ENCODE data around the gene CEBPA.

DNA sequence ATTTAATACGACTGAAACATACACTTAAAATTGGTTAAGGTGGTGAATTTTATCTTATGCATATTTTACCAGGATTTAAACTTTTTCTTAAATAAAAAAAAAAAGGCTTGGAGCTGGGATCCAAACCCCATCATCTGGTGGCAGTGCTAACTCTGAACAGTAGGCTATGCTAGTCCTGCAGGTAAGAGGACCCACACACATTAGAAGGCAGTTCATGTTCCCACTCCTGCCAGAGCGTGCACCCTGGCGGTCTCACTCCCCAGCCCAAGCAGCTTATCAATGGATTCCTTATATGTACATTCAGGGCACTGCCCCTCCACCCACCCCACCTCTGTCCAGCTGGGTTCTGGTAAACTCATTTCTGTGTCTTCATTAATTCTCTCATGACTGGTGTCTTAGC, 31.3 kb upstream of the CEBPA start:
- TF ChIP-seq POLR2A (IDR thresholded peaks at IDR 0.05): no peak
- TF ChIP-seq, protein P1, sequence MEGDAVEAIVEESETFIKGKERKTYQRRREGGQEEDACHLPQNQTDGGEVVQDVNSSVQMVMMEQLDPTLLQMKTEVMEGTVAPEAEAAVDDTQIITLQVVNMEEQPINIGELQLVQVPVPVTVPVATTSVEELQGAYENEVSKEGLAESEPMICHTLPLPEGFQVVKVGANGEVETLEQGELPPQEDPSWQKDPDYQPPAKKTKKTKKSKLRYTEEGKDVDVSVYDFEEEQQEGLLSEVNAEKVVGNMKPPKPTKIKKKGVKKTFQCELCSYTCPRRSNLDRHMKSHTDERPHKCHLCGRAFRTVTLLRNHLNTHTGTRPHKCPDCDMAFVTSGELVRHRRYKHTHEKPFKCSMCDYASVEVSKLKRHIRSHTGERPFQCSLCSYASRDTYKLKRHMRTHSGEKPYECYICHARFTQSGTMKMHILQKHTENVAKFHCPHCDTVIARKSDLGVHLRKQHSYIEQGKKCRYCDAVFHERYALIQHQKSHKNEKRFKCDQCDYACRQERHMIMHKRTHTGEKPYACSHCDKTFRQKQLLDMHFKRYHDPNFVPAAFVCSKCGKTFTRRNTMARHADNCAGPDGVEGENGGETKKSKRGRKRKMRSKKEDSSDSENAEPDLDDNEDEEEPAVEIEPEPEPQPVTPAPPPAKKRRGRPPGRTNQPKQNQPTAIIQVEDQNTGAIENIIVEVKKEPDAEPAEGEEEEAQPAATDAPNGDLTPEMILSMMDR (IDR thresholded peaks at IDR 0.05): no peak
